SH-SY5Y (cell line): ENCODE results near the gene MAPK9.

Experiments
- GATA2 ChIP-seq: IDR thresholded peaks from 2 replicates; pipeline ENCODE4 v1.6.1; 2011; ENCODE audit warnings: mild to moderate bottlenecking, low read depth, low read length
- GATA3 ChIP-seq: IDR thresholded peaks from 2 replicates; pipeline ENCODE4 v1.6.1; 2011; ENCODE audit warnings: low read depth, mild to moderate bottlenecking, low read length, moderate library complexity

DNA sequence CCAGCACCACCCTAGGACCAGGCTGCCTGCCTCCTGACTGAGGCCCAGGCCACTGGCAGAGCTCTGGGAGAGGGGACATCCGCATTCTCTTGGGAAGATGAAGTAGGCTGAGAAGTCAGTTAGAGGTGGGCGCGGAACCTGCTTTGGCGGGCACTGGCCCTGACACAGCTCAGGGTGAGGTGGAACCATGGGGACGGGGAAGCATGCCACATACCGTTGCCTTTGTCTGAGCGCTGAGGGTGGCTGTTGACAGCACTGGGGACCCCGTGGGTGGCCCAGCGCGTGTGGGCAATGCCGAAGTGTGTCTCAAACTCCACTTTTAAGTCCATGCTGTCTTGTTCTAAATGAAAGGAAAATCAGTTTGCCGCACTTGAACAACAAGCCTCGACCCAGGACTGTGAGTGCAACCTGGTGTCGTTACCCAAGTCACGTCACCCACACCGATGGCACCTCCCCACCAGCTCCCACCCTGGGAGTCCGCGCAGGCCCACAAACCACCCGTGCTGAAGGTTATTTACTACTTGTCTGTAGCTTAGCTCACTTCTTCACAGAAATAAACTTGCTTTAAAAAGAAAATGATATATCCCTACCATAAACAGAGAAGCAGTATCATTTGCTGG, 43.8 kb upstream of the MAPK9 start:
- TF ChIP-seq GATA3 (no peak), GATA2 (no peak)
